Thyroid gland (tissue), 4 donors: ENCODE results near the gene ENAH. TPM values are rescaled to one million over a fixed set of nuclear protein-coding genes. Genes with fewer than 3 reads are reported as not detected.

Experiments used
- DNase-seq, 2 donors: peaks; one replicate each; pipeline ENCODE4 v3.0.0-alpha.2; 2019
- H3K27ac ChIP-seq, 3 donors: fragments of 200-600 bp; sonication (generic); 1 replicate in 2 of 3; 2 replicates in 1 of 3; pipeline ENCODE4 v1.5.1; 2016 to 2019; ENCODE audit warnings: mild to moderate bottlenecking in 1 of 3, moderate library complexity in 1 of 3
- H3K27me3 ChIP-seq: fragments of 200-600 bp; sonication (generic); one replicate; pipeline ENCODE4 v1.5.1; 2019
- H3K36me3 ChIP-seq, 2 donors: fragments of 200-600 bp; sonication (generic); one replicate each; pipeline ENCODE4 v1.5.1; 2016 to 2019
- H3K4me1 ChIP-seq, 2 donors: fragments of 200-600 bp; sonication (generic); one replicate each; pipeline ENCODE4 v1.5.1; 2017 to 2019
- H3K4me3 ChIP-seq, 3 donors: fragments of 200-600 bp; sonication (generic); replicated peaks in 1 of 3; 1 replicate in 2 of 3; 2 replicates in 1 of 3; pipeline ENCODE4 v1.5.1; 2016; ENCODE audit warnings: mild to moderate bottlenecking in 1 of 3
- H3K9me3 ChIP-seq: fragments of 200-600 bp; sonication (generic); one replicate; pipeline ENCODE4 v1.5.1; 2017
- POLR2A ChIP-seq, 2 donors: fragments of 450-650 bp; IDR thresholded peaks; one replicate each; pipeline ENCODE4 v1.6.1; 2017; ENCODE audit warnings: antibody characterized with exemption in 2 of 2, mild to moderate bottlenecking in 2 of 2, moderate library complexity in 1 of 2
- WGBS, 2 donors: methylation state at CpG; one replicate each; pipeline ENCODE4 v1.1.5; 2017; 5-methylcytosine and 5-hydroxymethylcytosine counted together
- intact Hi-C: fragments of 100-400 bp; cut with DNase I; formaldehyde crosslinking; loops from one replicate; pipeline ENCODE4 v1.15.1; 2023
- total RNA-seq, 4 donors: library from RNA; depleted of rRNA; stranded (reverse); fragments of >200 nt; gene quantifications; one replicate each; pipeline ENCODE4 v1.2.3, GENCODE V29; 2016
- TF ChIP-seq, protein P1 (sequence below), 6 experiments: fragments of 200-600 bp in 3 of 6; fragments of 450-650 bp in 3 of 6; sonication (generic) in 3 of 6; IDR thresholded peaks; one replicate each; pipeline ENCODE4 v1.5.1; 2016 to 2019; ENCODE audit warnings: antibody characterized with exemption in 6 of 6, mild to moderate bottlenecking in 2 of 6, inconsistent platforms in 1 of 6, moderate library complexity in 1 of 6

ENAH gene
- total RNA-seq, 4 donors from 2014 or later: 24.5 to 31.4 (median 28.5) TPM

DNA sequence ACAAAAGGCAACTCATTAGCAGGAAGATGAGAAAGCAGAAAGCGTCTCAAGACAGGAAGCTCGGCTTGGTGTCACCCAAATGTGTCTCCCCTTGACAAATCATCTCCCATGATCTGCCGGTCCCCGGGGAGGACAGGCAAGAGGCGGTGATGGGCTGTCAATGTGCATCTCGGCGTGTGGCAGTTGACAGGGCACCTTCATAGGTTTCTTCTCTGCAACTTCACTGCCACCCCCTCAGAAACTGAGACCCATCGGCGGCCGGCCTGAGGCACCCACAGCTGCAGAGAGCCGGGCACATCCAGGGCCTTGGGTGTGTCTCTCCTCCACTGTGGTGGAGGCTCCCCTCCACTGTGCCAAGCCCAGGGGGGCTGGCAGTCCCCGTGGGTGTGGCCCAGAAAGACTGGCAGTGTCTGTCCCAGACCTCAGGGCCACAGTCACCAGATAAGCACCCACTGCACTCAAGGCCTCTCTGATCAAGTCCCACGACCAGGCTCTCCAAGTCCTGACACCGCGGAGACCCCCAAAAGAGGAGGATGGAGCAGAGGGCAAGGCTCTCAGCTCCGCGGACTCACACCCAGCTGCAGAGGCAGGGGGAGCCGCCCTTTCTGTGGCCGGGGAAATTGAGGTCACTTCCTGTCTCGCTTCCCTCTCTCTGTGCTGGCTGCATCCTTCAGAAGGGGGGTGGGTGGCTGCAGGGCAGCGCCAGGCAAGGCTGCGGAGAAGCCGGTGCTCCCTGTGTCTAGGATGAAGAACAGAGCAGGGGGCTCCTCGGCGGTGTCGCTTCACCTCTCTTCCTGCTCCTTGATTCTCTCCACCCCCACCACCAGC is 185.5 kb downstream of the ENAH start:
- WGBS, 2 donors: 70 to 71% methylated on average over 18 to 21 of the region's 26 CpGs

DNA sequence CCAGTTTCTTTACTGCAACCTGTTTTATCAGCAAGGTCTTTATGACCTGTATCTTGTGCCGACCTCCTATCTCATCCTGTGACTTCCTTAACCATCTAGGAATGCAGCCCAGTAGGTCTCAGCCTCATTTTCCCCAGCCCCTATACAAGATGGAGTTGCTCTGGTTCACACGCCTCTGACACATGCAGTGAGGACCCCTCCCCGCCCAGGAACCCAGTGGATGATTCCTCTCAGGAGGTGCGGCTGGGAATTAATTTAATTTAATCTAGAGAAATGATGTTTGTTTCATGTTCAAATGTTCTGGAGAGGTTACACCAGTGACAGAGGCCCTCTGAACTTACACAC is 186.1 kb downstream of the ENAH start:
- Histone ChIP-seq H3K27ac (no peak overlapping the region), H3K9me3 (no peaks in the 10 kb centered on the region), H3K4me1 (peaks cover 0 to 3% of the 10 kb centered on the region in 2 donors), H3K36me3 (no peaks in the 10 kb centered on the region), H3K27me3 (no peaks in the 10 kb centered on the region), H3K4me3 (no peak overlapping the region)
- DNase-seq: no peak
- TF ChIP-seq POLR2A (IDR thresholded peaks at IDR 0.05): no peak
- TF ChIP-seq, protein P1, sequence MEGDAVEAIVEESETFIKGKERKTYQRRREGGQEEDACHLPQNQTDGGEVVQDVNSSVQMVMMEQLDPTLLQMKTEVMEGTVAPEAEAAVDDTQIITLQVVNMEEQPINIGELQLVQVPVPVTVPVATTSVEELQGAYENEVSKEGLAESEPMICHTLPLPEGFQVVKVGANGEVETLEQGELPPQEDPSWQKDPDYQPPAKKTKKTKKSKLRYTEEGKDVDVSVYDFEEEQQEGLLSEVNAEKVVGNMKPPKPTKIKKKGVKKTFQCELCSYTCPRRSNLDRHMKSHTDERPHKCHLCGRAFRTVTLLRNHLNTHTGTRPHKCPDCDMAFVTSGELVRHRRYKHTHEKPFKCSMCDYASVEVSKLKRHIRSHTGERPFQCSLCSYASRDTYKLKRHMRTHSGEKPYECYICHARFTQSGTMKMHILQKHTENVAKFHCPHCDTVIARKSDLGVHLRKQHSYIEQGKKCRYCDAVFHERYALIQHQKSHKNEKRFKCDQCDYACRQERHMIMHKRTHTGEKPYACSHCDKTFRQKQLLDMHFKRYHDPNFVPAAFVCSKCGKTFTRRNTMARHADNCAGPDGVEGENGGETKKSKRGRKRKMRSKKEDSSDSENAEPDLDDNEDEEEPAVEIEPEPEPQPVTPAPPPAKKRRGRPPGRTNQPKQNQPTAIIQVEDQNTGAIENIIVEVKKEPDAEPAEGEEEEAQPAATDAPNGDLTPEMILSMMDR (IDR thresholded peaks at IDR 0.05): no peak
- intact Hi-C loops: no loop called here
- 89 to 94% methylated on average over 4 of the region's 4 CpGs for WGBS, 2 donors

More for the DNA sequence above, 185.5 kb downstream of the ENAH start:
- H3K27ac ChIP-seq: peak overlapping the region; percentile 16 to 41 (median 30)
- H3K4me3 ChIP-seq: no peak overlapping the region
- intact Hi-C loops: no loop called here
- TF ChIP-seq, protein P1 (IDR thresholded peaks at IDR 0.05): no peak
- no peak for TF ChIP-seq POLR2A (IDR thresholded peaks at IDR 0.05)
- H3K4me1 ChIP-seq: peaks cover 0 to 3% of the 10 kb centered on the region in 2 donors
- no peaks in the 10 kb centered on the region for H3K36me3 ChIP-seq
- no peaks in the 10 kb centered on the region for H3K27me3 ChIP-seq
- H3K9me3 ChIP-seq: no peaks in the 10 kb centered on the region
- DNase-seq: peak; percentile 30 to 38

GRCh38 chr1:225465793-225466517 is 187.0 kb downstream of the ENAH start:
- Histone ChIP-seq H3K36me3 (no peaks in the 10 kb centered on the region), H3K27me3 (no peaks in the 10 kb centered on the region), H3K9me3 (no peaks in the 10 kb centered on the region), H3K27ac (no peak overlapping the region), H3K4me3 (no peak overlapping the region), H3K4me1 (peaks cover 0 to 3% of the 10 kb centered on the region in 2 donors)
- intact Hi-C loops: no loop called here
- WGBS, 2 donors: 91 to 92% methylated on average over 19 to 22 of the region's 26 CpGs
- no peak for TF ChIP-seq POLR2A (IDR thresholded peaks at IDR 0.05)
- TF ChIP-seq, protein P1 (IDR thresholded peaks at IDR 0.05): no peak
- DNase-seq: no peak

DNA sequence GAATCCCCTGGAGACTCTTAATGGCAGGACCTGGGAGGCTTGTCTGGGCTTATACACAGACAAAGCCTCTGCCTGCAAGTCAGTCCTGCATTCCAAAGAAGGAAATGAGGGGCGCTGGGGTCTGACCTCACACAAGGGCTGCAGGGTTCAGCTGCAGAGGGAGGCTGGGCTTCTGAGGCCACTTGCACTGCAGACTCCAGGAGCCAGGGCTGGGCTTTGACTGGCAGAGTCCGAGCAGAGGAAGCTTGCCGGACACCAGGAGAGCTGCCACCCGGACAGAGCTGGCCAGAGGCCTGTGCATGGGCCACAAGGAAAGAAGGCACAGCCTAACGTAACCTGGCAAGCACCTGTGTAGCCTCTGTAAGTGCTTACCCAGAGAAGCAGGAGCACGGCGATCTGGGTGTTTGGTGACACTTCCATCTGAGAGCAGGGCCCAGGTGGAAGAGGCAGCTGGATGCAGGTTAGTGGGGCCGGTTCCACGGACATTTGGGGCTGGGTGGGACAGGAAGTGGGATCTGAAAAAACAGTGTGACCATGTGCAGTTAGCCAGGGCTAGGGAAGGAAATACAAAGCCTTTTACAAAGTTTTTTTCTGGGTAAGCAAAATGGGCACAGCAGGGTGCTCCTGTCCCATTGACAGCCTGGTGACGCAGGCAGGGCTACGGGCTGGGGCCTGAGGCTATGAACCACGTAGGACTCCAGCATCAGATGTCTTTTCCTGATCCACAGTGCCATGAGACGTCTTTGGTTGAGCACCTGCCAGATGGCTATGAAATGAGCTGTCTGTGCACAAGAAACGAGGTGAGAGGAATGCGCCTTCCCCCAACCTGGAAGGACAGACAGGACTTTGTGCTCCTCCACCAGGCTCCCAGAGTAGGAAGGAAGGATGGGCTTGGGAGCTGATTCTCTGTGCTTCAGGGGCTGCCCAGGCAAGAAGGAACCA is 187.8 kb downstream of the ENAH start:
- no peaks in the 10 kb centered on the region for H3K9me3 ChIP-seq

More for the DNA sequence above, 187.8 kb downstream of the ENAH start:
- no peak for DNase-seq
- intact Hi-C loops: no loop called here
- H3K27me3 ChIP-seq: no peaks in the 10 kb centered on the region
- H3K4me1 ChIP-seq: peaks cover 0 to 3% of the 10 kb centered on the region in 2 donors
- TF ChIP-seq POLR2A (IDR thresholded peaks at IDR 0.05): no peak
- TF ChIP-seq, protein P1 (IDR thresholded peaks at IDR 0.05): no peak
- WGBS, 2 donors: 59 to 73% methylated on average over 12 to 15 of the region's 15 CpGs
- no peaks in the 10 kb centered on the region for H3K36me3 ChIP-seq
- no peak overlapping the region for H3K27ac ChIP-seq
- H3K4me3 ChIP-seq: no peak overlapping the region
